CD14-positive monocyte (primary cell): ENCODE measurements around the gene DMAC2L. TPM values are rescaled to one million over a fixed set of nuclear protein-coding genes. Genes with fewer than 3 reads are reported as not detected.

ENCODE experiments used
- DNase-seq, 3 donors: peaks; one replicate each; pipeline ENCODE4 v3.0.0-alpha.2; 2011 to 2022
- H2AFZ ChIP-seq: 2 replicates; pipeline ENCODE4 v1.6.0; 2012; ENCODE audit warnings: mild to moderate bottlenecking, low read depth, low read length, inconsistent platforms; ENCODE audit not compliant: insufficient read depth, poor library complexity, severe bottlenecking
- H3K27ac ChIP-seq, 2 donors: 1 replicate in 1 of 2; 2 replicates in 1 of 2; pipeline ENCODE4 v1.5.1; 2012 to 2013; ENCODE audit warnings: low read length in 2 of 2, control low read depth in 1 of 2, inconsistent platforms in 1 of 2, low read depth in 1 of 2, mild to moderate bottlenecking in 1 of 2
- H3K27me3 ChIP-seq, 2 donors: one replicate each; pipeline versions ENCODE4 v1.6.0 to v1.6.1; 2011 to 2013; ENCODE audit warnings: low read length in 2 of 2; ENCODE audit not compliant: control insufficient read depth in 2 of 2, insufficient read depth in 2 of 2
- H3K36me3 ChIP-seq, 2 donors: replicated peaks in 1 of 2; 1 replicate in 1 of 2; 2 replicates in 1 of 2; pipeline versions ENCODE4 v1.5.1 to v1.6.1; 2012 to 2013; ENCODE audit warnings: low read length in 2 of 2, control low read depth in 1 of 2, inconsistent platforms in 1 of 2, mild to moderate bottlenecking in 1 of 2; ENCODE audit not compliant: insufficient read depth in 2 of 2, control insufficient read depth in 1 of 2
- H3K4me1 ChIP-seq, 2 donors: 1 replicate in 1 of 2; 2 replicates in 1 of 2; pipeline versions ENCODE4 v1.5.1 to v1.6.1; 2012 to 2013; ENCODE audit warnings: low read length in 2 of 2, control low read depth in 1 of 2, inconsistent platforms in 1 of 2, mild to moderate bottlenecking in 1 of 2, moderate library complexity in 1 of 2; ENCODE audit not compliant: insufficient read depth in 2 of 2, control insufficient read depth in 1 of 2
- H3K4me2 ChIP-seq: replicated peaks from 2 replicates; pipeline ENCODE3; 2012; ENCODE audit warnings: low read length, moderate library complexity, mild to moderate bottlenecking; ENCODE audit not compliant: poor library complexity, severe bottlenecking; ENCODE audit errors: extremely low read depth
- H3K4me3 ChIP-seq, 3 experiments: fragments of 200-600 bp in 1 of 3; sonication (generic) in 1 of 3; replicated peaks in 1 of 3; 1 replicate in 2 of 3; 2 replicates in 1 of 3; pipeline ENCODE4 v1.5.1; 2011 to 2013; ENCODE audit warnings: low read length in 3 of 3, mild to moderate bottlenecking in 3 of 3, control low read depth in 2 of 3, low read depth in 2 of 3, inconsistent platforms in 1 of 3, moderate library complexity in 1 of 3
- H3K79me2 ChIP-seq: 2 replicates; pipeline ENCODE4 v1.6.0; 2012; ENCODE audit warnings: mild to moderate bottlenecking, control low read depth, inconsistent platforms, low read length, moderate library complexity; ENCODE audit not compliant: insufficient read depth
- H3K9ac ChIP-seq: 2 replicates; pipeline ENCODE4 v1.6.0; 2017; ENCODE audit warnings: low read length, mild to moderate bottlenecking; ENCODE audit not compliant: insufficient read depth, poor library complexity, severe bottlenecking
- H3K9me3 ChIP-seq, 2 donors: replicated peaks in 1 of 2; 1 replicate in 1 of 2; 2 replicates in 1 of 2; pipeline versions ENCODE4 v1.5.1 to v1.6.1; 2012 to 2013; ENCODE audit warnings: low read length in 2 of 2, control low read depth in 1 of 2; ENCODE audit not compliant: control insufficient read depth in 1 of 2, insufficient read depth in 1 of 2
- H4K20me1 ChIP-seq: 2 replicates; pipeline ENCODE4 v1.6.0; 2012; ENCODE audit warnings: mild to moderate bottlenecking, low read length, control low read depth, moderate library complexity; ENCODE audit not compliant: insufficient read depth
- H3K27ac Mint-ChIP-seq, 7 donors: one replicate each; pipeline ENCODE4 v1.8.0; 2020; ENCODE audit warnings: mild to moderate bottlenecking in 7 of 7, mixed read lengths in 7 of 7, moderate library complexity in 6 of 7, inconsistent platforms in 2 of 7
- H3K27me3 Mint-ChIP-seq, 3 donors: one replicate each; pipeline ENCODE4 v1.8.0; 2021 to 2022; ENCODE audit warnings: low read depth in 3 of 3, mild to moderate bottlenecking in 3 of 3, mixed read lengths in 3 of 3, moderate library complexity in 3 of 3, inconsistent platforms in 1 of 3
- H3K36me3 Mint-ChIP-seq, 2 donors: one replicate each; pipeline ENCODE4 v1.8.0; 2020; ENCODE audit warnings: mixed read lengths in 2 of 2, inconsistent platforms in 1 of 2, mild to moderate bottlenecking in 1 of 2
- H3K4me1 Mint-ChIP-seq: one replicate; pipeline ENCODE4 v1.8.0; 2020; ENCODE audit warnings: mild to moderate bottlenecking, mixed read lengths
- H3K4me3 Mint-ChIP-seq, 2 donors: one replicate each; pipeline ENCODE4 v1.8.0; 2020; ENCODE audit warnings: mild to moderate bottlenecking in 2 of 2, mixed read lengths in 2 of 2, moderate library complexity in 1 of 2
- H3K9me3 Mint-ChIP-seq, 7 donors: one replicate each; pipeline ENCODE4 v1.8.0; 2020 to 2022; ENCODE audit warnings: mixed read lengths in 7 of 7, mild to moderate bottlenecking in 6 of 7, moderate library complexity in 6 of 7, inconsistent platforms in 2 of 7
- WGBS: methylation state at CpG from one replicate; pipeline ENCODE4 v1.1.5; 2013; ENCODE audit warnings: missing lambda C conversion rate; ENCODE audit not compliant: insufficient coverage; 5-methylcytosine and 5-hydroxymethylcytosine counted together
- intact Hi-C, 2 donors: fragments of 100-400 bp; cut with micrococcal nuclease; formaldehyde crosslinking; loops; one replicate each; pipeline versions ENCODE4 v1.15.0 to v1.15.1; 2023
- polyA plus RNA-seq, 3 donors: library from polyadenylated mRNA; depleted of rRNA in 1 of 3; unstranded in 2 of 3; stranded (reverse) in 1 of 3; fragments of 300-500 nt in 2 of 3; fragments of >200 nt in 1 of 3; fragmentation: Illumina TruSeq in 2 of 3; gene quantifications; 1 replicate in 2 of 3; 2 replicates in 1 of 3; pipeline ENCODE4 v1.2.3, GENCODE V29; 2012 to 2021
- TF ChIP-seq, protein P1 (sequence below): fragments of 200-600 bp; IDR thresholded peaks from one replicate; pipeline ENCODE4 v1.8.0; 2022; ENCODE audit warnings: antibody characterized with exemption, mild to moderate bottlenecking

Gene DMAC2L
- polyA plus RNA-seq, 3 donors, result 13.4 to 17.3 (median 16.4) TPM

DNA sequence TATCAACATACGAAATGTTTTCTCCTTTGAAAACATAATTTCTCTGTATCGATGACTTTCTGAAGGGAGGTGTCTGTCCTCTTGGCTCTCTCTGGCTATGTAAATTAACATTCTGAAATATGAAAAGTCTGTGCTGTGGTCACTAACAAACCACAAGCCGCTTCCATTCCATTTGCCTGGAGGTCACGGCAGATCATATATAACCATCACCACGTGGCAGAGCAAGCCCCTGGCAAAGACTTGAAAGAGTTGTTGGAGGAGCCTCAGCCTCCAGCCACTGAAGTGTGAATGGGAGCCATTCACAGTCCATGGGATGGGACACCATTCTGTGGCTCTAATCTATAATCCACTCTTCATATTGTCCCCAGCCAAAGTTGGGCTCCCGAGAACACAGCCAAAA, 45.0 kb downstream of the DMAC2L start:
- Mint-ChIP-seq H3K4me1 (no peaks in the 10 kb centered on the region), H3K4me3 (no peak overlapping the region), H3K27me3 (no peaks in the 10 kb centered on the region), H3K36me3 (peaks cover 30 to 38% of the 10 kb centered on the region in 2 donors), H3K9me3 (peaks cover 0 to 2% (median 0%) of the 10 kb centered on the region in 7 donors), H3K27ac (no peak overlapping the region)
- intact Hi-C loops, result no loop called here
- peaks cover 0 to 30% of the 10 kb centered on the region in 2 donors for H3K36me3 ChIP-seq
- no peaks in the 10 kb centered on the region for H3K4me1 ChIP-seq
- H3K27me3 ChIP-seq, result no peaks in the 10 kb centered on the region
- H3K27ac ChIP-seq, result no peak overlapping the region
- no peak overlapping the region for H3K9ac ChIP-seq
- H2AFZ ChIP-seq, result no peak overlapping the region
- no peaks in the 10 kb centered on the region for H3K9me3 ChIP-seq
- no peak for DNase-seq
- no peaks in the 10 kb centered on the region for H3K79me2 ChIP-seq
- H3K4me3 ChIP-seq, result no peak overlapping the region
- H3K4me2 ChIP-seq, result no peak overlapping the region
- TF ChIP-seq, protein P1, sequence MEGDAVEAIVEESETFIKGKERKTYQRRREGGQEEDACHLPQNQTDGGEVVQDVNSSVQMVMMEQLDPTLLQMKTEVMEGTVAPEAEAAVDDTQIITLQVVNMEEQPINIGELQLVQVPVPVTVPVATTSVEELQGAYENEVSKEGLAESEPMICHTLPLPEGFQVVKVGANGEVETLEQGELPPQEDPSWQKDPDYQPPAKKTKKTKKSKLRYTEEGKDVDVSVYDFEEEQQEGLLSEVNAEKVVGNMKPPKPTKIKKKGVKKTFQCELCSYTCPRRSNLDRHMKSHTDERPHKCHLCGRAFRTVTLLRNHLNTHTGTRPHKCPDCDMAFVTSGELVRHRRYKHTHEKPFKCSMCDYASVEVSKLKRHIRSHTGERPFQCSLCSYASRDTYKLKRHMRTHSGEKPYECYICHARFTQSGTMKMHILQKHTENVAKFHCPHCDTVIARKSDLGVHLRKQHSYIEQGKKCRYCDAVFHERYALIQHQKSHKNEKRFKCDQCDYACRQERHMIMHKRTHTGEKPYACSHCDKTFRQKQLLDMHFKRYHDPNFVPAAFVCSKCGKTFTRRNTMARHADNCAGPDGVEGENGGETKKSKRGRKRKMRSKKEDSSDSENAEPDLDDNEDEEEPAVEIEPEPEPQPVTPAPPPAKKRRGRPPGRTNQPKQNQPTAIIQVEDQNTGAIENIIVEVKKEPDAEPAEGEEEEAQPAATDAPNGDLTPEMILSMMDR, result no peak
- 100% methylated on average over 1 of the region's 6 CpGs for WGBS
- no peaks in the 10 kb centered on the region for H4K20me1 ChIP-seq

DNA sequence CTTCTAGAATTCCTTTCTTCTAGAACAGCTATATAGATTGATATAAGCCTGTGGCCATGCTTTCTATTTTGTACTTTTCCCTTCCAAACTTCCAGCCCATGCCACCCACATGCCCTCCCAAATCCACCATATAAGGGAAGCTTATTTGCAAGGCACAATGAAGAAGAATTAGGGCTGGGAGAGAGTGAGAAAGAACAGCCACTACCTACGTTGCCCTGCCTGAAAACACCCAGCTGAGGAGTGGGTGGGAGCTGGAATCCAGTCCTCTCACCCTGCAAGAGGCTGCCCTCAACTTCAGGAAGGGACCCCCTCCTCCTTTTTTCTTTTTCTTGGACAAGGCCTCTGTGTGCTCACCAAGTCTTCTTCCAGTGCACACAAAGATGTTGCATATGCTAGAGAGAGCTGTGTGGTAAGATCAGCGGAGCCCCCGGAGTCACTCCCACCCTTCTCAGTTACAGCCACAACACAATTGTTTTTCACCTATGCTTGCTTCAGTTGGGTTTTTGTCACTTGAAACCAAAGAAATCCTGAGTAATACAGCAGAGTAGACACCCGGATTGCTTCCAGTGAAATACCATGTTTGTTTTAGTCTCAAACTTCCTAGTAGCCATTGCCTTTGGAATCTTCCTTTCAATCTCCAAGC, 45.8 kb downstream of the DMAC2L start:
- intact Hi-C loops, result no loop called here
- H3K27me3 ChIP-seq, result no peaks in the 10 kb centered on the region
- no peak overlapping the region for H2AFZ ChIP-seq
- H3K79me2 ChIP-seq, result no peaks in the 10 kb centered on the region
- H3K4me1 ChIP-seq, result peaks cover 2 to 3% of the 10 kb centered on the region in 2 donors
- no peak overlapping the region for H3K4me3 Mint-ChIP-seq
- H3K4me1 Mint-ChIP-seq, result peaks cover 5% of the 10 kb centered on the region
- TF ChIP-seq, protein P1, result no peak
- H4K20me1 ChIP-seq, result no peaks in the 10 kb centered on the region
- H3K27me3 Mint-ChIP-seq, result no peaks in the 10 kb centered on the region
- no peak overlapping the region for H3K27ac ChIP-seq
- no peak overlapping the region for H3K4me3 ChIP-seq
- WGBS, result 100% methylated on average over 2 of the region's 4 CpGs
- peaks cover 0 to 9% (median 6%) of the 10 kb centered on the region in 7 donors for H3K9me3 Mint-ChIP-seq
- no peak overlapping the region for H3K27ac Mint-ChIP-seq
- H3K36me3 Mint-ChIP-seq, result peaks cover 30 to 41% of the 10 kb centered on the region in 2 donors
- no peaks in the 10 kb centered on the region for H3K9me3 ChIP-seq
- no peak overlapping the region for H3K4me2 ChIP-seq
- H3K36me3 ChIP-seq, result peaks cover 0 to 30% of the 10 kb centered on the region in 2 donors
- DNase-seq, result no peak
- H3K9ac ChIP-seq, result no peak overlapping the region
